ENCODE results near the gene SEMA4G.

GRCh38 chr10:100986952-100987684 is 17.8 kb downstream of the SEMA4G start, which contains the start of the genes MRPL43 and TWNK:
- no peak for TF ChIP-seq CTCF (conservative IDR thresholded peaks at IDR 0.05; ENCODE audit: low read depth in 2 of 2)
- TF ChIP-seq JUNB (IDR thresholded peaks at IDR 0.05; ENCODE audit: unreplicated experiment), result no peak
- no peak for TF ChIP-seq EZH2 (IDR thresholded peaks at IDR 0.05; ENCODE audit: low read depth, unreplicated experiment)
